ENCODE results near the gene LMTK3.
A peak's percentile ranks its signal among the peaks of the same experiment; 100 is the strongest.
"Not testable (repeated sequence)": the region's sequence is repeated elsewhere in the genome, so short reads cannot be mapped to it uniquely, and the experiment has no call there.

LMTK3 gene

DNA sequence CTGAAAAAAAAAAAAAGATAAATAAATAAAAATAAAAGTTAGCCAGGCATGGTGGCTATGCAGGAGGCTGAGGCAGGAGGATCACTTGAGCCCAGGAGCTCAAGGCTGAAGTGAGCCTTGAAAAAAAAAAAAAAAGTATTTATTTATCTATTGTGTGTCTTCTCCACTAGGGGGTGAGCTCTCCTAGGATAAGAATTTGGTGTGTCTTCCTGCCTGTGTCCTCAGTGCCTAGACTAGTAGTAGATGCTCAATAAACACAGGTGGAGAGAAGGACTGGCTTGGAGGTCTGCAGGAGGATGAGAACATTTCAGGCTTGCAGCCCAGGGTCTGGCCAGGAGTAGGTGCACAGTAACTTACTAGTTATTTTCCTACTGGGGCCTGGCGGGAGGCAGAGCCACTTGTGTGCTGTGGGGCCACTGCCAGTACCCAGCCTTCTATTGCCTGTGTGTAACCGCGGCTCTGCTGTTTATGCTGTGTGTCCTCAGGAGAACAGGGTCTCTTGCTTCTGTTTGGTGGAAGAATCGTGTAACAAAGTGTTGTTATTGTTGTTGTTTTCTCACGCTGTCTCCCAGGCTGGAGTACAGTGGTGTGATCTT lies 5.4 kb downstream of the LMTK3 start:
- no peak for DNase-seq (ENCODE audit: low read depth in 2 of 2)

DNA sequence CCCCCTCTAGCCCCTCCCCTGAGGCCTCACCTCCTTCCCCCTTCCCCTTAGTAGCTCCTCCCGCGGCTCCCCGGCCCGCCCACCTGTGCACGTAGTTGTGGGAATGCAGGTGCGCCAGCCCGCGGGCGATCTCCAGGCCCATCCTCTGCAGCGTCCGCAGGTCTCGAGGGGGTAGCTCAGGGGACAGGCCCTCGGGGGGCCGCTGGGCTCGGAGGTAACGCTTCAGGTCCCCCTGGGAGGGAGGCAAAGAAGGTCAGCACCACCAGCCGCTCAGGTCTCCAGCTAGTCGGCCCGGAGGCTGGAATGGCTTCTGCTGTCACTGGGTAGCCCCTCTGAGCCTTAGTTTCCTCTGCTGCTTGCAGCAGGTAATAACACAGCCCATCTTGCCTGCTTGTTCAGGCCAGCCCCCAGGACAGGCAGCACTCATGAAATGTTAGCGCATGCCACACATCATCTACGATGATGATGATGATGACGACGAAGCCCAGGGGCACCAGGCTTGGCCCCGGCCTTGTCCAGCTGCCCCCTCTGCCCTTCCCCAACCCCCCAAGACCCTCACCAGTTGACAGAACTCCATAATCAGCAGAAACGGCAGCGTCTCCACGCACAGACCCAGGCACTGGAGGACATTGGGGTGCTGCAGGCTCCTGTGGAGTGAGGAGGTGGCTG lies 9.2 kb downstream of the LMTK3 start:
- DNase-seq (ENCODE audit: low read depth in 2 of 2) = no peak

DNA sequence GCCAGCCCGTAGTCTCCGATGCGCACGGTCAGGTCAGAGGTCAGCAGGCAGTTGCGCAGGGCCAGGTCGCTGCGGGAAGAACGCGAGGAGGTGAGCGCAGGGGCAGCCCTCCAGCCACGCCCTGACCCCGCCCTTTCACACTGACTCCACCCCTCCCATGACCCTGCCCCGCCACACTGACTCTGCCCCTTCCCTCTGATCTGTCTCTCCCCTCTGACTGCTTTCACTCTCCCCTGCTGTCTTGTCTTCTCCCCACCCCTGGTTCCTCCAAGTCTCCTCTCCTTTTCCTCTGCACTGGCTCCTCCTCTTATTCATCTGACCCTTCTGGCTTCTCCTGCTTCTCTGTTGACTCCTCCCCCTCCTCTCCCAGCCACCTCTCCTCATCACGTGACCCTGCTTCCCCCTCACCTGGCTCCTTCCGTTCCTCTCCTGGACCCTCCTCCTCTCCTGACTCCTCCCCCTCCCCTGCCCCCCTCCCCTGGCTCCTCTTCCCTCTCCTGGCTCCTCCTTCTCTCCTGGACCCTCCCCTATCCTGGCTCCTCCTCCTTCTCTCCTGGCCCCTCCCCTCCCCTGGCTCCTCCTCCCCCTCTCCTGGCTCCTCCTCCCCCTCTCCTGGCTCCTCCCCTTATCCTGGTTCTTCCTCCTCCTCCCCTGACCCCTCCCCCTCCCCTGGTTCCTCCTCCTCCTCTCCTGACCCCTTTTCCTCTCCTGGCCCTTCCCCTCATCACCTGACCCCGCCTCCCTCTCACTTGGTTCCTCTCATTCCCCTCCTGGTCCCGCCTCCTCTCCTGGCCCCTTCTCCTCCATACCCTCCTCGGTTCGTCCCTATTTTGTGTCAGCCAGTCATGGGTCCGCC lies 9.9 kb downstream of the LMTK3 start:
- DNase-seq (ENCODE audit: low read depth in 2 of 2) = peak in 1 of 2 donors; percentile 36

DNA sequence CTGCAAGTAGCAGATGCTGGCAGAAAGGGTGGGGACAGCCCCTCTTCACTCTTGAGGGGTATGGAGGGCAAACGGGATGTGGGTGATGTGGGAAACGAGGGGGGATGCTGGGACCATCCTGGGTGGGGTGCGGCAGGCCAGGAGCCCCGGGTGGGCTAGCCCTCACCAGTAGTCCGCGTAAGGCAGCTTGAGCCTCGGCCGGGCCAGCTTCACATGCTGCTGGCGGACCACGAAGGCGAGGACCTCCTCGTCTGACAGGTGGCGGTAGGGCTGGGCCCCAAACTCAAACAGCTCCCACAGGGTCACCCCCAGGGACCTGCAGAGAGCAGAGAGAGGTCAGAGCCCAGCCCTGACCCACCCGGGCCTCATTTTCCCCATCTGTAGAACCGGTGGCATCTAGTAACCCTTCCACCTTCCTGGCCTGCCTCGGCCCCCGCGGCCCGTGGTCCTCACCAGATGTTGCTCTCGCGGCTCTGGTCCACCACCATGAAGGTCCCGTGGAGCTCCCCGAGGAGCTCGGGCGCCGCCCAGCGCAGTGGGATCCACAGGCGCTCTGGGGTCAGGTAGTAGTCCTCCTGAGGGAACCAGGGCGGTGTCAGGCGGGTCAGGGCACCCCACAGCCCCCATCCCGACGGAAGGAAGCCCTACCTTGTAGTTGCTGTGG lies 10.7 kb downstream of the LMTK3 start:
- DNase-seq (ENCODE audit: low read depth in 2 of 2) = no peak

DNA sequence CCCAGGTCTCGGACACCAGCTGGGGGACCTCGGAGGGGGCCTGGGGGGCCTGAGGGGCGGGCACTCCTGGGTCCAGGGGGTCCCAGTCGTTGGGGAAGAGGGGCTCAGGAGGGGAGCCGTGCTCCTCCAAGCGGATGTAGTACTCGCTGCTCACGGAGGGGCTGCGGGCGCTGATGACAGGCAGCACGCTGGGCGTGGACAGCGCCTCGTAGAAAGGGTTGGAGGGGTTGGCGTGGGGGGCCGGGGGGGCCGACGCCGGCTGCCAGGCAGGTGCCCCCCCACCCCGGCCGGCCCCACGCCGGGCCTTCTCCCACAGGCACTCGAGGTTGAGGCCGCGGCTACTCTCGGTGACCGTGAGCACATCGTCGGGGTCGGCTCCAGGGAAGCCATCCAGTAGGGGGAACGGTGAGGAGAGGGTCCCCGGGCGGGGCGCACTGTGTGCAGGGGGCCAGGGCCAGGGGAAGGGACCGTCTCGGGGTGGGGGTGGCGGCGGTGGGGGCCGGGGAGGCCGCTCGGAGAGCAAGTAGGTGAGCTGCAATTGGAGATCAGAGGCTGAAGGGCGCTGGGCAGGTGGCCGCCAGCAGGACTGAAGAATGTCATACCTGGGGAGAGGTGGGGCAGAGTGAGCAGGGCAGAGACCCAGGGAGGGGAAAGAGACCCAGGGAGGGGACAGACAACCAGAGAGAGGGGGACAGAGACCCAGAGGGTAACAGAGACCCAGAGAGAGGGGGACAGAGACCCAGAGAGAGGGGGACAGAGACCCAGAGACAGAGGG lies 12.1 kb downstream of the LMTK3 start:
- no peak for DNase-seq (ENCODE audit: low read depth in 2 of 2)

DNA sequence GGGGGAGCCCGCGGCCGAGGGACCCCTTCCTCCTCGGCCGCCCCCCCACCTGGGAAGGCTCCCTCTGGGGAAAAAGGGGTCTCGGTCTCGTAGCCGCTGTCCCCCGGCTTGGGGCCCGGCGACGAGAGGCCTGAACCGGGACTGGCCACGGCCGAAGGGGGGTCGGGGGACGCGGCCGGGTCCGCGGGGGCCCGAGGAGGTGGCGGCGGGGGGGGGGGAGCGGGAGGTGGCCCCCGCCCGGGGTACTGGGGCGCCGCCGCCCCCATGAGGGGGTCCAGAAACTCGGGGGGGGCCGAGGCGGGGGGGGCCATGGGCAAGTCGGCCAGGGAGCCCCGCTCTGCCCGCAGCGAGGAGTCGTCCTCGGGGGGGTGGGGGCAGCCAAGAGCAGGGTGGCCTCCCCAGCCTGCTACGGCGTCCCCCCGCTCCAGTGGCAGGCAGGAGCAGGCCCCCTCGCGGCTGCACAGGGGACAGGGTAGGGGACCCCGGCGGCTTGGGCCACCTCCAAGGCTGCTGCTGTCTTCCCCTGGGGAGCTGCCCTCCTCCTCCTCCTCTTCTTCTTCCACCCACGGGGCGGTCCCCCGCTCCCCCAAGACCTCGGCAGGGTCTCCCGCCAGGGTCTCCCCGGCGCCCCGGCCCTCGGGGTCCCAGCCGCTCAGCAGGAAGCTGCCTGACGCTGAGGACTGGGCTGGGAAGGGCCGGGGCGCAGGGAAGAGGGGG lies 12.9 kb downstream of the LMTK3 start:
- DNase-seq (ENCODE audit: low read depth in 2 of 2) = no peak

DNA sequence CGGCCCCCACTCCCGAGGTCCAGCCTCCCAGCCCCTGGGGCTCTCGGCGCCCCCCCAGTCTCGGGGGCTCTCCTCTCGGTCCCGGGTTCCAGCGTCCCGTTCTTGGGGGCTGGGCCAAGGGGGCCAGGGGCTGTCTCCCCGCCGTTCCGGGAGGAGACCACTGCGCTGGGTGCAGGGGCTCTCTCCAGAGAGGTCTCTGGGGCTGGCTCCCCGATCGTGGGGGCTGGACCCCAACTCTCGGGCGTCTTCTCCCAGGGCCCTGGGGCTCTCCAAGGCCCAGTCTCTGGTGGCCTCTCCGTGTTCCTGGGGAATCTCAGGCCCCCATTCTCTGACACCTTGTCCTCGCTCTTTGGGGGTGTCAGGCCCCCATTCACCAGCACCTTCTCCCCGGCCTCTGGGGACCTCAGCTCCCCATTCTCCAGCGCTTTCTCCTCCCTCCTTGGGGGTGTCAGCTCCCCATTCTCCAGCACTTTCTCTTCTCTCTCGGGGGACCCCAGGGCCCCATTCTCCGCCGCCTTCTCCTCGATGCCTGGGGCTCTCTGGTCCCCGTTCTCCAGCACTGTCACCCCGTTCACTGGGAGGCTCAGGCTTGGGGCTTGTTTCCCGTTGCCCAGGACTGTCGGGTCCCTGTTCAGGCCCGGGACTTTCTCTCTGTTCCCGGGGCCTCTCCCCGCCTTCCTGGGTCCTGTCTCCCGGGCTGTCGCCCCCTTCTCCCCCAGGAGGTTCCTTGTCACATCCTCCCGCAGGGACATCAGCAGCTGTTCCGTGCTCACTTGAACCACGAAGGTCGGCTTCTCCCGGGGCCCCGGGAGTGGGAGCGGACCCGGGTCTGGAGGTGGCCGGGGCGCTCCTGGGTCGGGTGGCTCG lies 13.7 kb downstream of the LMTK3 start:
- no peak for DNase-seq (ENCODE audit: low read depth in 2 of 2)

DNA sequence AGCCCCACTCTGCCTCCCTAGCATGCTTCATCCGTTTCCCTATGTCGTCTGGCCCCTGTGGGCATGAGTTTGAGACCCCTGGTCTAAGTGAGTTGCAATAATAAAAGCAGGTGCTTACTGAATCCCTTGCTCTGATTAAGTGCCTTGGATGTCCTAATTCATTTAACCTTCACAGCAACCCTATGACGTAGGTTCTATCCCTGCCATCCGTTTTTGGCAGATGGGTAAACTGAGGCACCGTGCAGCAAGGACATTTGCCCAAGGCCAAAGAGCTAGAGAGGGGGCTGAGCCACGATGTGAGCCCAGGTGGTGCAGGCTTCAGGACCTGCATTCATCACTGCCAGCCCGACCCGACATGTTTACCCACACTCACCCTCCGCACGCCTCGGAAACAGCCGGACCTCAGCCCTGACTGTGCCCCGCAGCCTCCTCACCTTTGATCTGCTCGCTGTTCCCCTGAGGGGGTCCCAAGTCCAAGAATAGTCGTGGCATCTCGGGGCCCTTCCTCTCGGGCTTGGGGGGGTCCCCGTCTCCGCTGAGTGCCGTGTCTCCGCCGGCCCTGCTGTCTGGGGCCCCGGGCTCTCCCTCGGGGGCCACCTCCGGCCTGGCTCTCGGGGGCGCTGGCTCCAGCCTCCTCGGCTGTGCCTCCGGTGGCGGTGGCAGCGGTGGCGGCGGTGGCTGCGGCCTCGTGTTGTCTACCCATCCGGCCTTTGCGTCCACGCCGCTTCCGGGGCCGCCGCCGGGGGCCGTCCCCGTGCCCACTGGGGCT lies 14.5 kb downstream of the LMTK3 start:
- no peak for DNase-seq (ENCODE audit: low read depth in 2 of 2)

DNA sequence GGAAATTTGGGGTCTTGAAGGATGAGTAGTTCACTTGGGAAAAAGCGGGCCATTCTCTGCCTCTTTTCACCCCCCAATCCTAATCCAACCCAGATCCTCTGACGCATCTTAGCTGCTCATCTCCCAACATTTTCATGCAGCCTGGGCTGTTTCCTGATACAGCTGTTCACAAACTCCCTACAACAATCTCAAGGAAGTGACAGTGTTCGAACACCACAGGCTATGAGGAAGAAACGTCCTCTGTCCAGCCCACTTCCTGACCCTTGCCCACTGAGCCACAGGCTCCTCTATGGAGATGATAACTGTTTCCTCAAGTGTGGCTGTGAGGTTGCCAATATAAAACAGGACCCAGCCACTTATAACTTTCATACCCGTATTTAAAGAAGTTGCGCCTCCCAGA lies 16.2 kb downstream of the LMTK3 start:
- DNase-seq (ENCODE audit: low read depth in 2 of 2) = no peak

DNA sequence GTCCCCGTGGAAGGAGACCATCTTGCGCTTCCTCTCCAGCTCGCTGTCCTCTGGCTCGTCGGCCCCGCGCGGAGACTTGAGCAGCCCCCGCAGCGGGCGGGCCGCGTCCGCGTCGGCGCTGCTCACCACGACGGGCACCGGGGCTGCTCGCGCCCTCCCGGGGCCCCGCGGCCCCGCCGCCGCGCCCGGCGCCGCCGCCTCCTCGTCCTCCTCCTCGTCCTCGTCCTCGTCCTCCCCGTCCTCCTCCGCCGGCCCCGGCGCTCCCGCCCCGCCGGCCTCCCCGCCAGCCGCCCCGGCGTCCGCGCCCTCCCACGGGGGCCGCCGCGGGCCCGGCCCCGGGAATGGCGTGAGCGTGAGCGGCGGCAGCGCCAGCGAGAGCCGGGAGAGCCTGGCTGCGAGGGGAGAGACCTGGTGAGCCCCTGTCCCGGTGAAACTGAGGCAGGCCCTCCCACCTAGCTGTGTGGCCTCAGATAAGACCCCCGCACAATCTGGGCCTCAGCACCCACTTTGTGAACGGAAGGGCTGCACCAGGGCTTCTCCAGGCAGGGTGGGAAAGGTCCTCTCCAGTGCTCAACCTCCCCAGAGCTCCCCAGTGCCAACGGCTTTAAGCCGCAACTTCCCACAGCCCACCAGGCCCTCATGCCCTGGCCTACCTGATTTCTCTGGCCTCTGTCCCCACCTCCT lies 17.8 kb downstream of the LMTK3 start:
- no peak for DNase-seq (ENCODE audit: low read depth in 2 of 2)

DNA sequence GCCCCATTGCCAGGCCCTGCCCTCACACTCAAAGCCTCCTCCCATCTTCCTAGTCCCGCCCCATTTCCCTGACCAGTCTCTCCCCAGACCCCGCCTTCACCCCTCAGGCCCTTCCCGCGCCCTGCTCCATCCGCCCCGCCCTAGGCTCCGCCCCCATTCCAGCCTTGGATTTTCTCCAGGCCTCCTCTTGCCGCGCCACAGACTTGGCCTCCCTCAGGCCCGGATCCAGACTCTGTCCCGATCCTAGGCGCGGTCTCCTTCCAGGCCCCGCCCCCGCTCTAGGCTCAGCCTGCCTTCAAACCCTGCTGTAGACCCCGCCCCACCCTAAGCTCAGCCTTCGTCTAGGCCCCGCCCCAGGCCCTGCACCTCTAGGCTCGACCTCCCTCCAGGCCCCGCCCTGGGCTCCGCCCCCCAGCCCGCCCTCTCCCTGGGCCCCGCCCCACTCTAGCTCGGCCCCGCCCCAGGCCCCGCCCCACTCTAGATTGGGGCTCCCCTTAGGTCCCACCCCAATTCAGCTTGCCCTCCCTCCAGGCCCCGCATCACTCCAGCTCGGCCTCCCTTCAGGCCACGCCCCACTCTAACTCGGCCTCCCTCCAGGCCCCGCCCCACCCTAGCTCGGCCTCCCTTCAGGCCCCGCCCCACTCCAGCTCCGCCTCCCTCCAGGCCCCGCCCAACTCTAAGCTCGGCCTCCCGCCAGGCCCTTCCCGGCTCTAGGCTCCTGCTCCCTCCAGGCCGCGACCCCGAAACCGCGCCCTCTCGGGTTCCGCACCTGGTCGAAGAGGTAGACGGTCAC lies 18.5 kb downstream of the LMTK3 start:
- DNase-seq (ENCODE audit: low read depth in 2 of 2) = peak; percentile 54 to 70

DNA sequence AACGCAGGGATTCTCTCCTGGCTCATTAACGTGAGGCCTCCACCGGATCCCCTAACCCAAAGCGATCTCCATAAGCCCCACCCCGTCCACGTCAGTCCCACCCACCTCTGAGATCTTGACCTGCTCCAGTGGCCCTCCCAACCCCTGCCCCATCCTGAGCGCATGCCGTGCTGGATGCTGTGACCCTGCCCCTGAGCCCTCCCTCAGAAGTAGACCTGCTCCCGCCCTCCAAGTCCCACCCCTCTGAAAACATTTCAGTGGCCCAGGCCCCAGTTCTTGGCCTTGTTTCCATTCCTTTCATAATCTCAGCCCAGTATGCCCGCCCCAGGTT lies 19.9 kb downstream of the LMTK3 start:
- DNase-seq (ENCODE audit: low read depth in 2 of 2) = no peak

DNA sequence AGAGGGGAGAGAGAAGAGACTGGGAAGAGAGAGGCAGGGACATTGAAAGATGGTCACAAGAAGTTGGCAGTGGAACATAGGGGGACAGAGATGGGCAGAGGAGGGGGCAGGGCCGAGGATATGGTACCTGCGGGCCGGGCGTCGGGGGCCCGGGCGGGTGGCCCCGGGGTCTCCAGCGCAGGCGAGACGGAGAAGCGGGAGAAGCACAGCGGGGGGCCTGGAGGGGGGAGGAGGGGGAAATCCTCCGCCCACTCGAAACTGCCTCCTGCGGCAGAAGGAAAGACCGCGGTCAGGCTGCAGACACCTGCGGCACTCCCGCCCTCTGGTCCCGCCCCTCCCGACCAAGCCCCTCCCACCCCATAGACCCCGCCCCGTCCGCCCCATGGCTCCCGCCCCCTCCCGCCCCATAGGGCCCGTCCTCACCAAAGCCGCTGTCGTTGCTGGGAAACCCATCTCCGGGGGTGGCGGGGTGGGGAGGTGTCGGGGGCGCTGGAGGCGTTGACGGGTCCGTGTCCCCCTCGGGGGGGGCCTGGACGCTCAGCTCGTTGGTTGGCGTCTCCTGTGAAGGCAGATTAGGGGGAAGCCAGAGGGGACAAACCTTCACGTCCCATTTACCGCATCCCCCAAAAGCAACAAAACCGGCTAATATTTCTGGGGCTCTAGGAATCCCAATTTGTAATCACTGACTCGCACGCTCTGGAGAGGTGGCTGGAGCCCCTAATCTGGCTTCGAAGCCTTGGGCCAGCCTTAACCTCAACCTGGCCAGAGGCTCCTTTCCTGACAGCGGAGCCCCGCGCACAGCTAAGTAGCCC lies 20.4 kb downstream of the LMTK3 start:
- DNase-seq (ENCODE audit: low read depth in 2 of 2) = peak in 1 of 2 donors; percentile 35

DNA sequence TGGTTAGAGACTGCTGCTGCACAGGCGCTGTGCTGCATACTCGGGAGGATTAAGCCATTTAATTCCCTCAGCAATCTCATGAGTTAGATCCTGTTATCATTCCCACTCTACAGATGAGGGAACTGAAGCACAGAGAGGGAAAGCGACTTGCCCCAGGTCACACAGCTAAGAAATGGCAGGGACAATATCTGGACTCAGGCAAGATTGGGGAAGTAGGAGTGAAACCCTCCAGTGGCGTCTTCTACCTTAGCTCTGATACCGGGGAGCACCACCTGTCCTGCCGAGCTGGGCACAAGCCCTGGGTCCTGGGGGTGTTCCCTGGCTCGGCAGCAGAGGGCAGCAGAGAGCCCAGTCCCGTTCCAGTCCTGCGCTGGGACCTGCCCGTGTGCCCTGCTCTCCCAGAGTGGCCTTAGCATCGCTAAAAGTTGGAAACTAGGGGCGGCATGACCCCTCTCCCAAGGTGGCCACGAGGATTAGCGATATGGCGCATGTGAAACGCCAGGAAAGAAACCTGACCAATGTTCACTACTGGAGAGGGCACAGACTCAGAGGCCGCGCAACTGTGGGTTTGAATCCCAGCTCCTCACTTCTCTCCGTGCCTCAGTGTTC lies 21.9 kb downstream of the LMTK3 start:
- DNase-seq (ENCODE audit: low read depth in 2 of 2) = peak; percentile 44 to 63

DNA sequence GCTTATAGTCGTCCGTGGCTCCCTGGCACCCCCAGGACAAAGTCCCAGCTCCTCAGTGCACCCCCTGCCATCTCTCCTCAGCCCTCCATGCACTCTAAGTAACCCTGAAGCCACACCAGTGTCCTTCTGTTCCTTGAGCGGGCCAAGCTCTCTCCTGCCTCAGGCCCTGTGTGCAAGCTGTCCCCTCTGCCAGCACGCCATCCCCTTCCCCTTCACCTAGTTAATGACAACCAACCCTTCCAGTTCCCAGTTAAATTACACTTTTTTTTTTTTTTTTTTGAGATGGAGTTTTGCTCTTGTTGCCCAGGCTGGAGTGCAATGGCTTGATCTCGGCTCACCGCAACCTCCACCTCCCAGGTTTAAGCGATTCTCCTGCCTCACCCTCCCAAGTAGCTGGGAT lies 23.2 kb downstream of the LMTK3 start:
- DNase-seq (ENCODE audit: low read depth in 2 of 2) = not testable (repeated sequence)

DNA sequence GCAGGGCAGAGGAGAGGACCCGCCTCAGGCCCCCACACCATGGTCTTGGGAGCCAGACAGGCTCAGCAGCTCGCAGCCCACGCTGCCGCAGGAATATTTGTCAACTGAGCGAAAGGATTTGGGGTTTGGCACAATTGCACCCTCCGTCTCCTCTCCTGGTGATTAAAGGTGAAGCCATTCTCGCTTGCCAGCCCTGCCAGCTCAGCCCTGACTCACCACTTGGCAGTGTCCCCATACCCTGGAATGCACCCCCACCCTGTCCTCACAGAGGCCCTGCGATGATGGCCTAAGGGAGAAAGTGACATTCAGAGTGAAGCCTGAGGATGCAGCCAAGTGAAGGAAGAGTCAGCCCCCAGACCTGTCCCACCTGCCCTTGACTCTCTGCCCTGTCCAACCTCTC lies 23.7 kb downstream of the LMTK3 start:
- no peak for DNase-seq (ENCODE audit: low read depth in 2 of 2)

DNA sequence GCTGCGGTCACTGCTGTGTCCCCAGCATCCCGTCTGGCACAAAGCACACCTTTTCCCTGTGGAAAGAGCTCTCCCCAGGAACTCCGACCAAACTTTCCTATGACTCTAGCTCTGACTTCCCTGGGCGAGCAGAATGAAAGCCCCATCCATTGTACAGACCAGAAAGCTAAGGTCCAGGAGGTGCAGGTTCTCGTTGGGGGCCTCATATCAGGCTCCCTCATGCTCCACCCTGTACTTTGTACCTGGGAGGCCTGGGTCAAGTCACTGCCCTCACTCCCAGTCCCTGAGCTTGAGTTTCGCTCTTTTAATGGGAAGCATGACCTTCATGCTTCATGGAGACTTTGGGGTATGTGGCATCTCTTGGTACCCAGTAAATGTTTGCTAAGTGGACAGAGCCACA lies 24.1 kb downstream of the LMTK3 start:
- no peak for DNase-seq (ENCODE audit: low read depth in 2 of 2)

Measured in activated CD8-positive, alpha-beta memory T cell treated with anti-CD3 and anti-CD28 coated beads for 4 hours (primary cell).